Right lobe of liver (tissue), 6 donors: ENCODE data around the gene SFT2D1. TPM values are rescaled to one million over a fixed set of nuclear protein-coding genes. Genes with fewer than 3 reads are reported as not detected.
"Not testable (repeated sequence)": the region's sequence is repeated elsewhere in the genome, so short reads cannot be mapped to it uniquely, and the experiment has no call there.

Source experiments
- ATAC-seq, 4 donors: fragments of 200-7000 bp; cut with Tn5 transposase; one replicate each; pipeline ENCODE4 v1.9.1; 2020; ENCODE audit warnings: mild to moderate bottlenecking in 4 of 4, moderate library complexity in 4 of 4
- DNase-seq, 3 donors: peaks; one replicate each; pipeline ENCODE4 v3.0.0-alpha.2; 2020
- H3K27ac ChIP-seq, 3 donors: fragments of 200-600 bp; one replicate each; pipeline ENCODE4 v1.8.0; 2022
- H3K27me3 ChIP-seq, 2 donors: fragments of 200-600 bp; one replicate each; pipeline ENCODE4 v1.8.0; 2022
- H3K36me3 ChIP-seq, 4 donors: fragments of 200-600 bp; sonication (generic) in 1 of 4; one replicate each; pipeline versions ENCODE4 v1.5.1 to v1.8.0; 2017 to 2022; ENCODE audit warnings: control low read depth in 1 of 4
- H3K4me1 ChIP-seq, 4 donors: fragments of 200-600 bp; sonication (generic) in 1 of 4; one replicate each; pipeline versions ENCODE4 v1.5.1 to v1.8.0; 2017 to 2022; ENCODE audit warnings: control low read depth in 1 of 4
- H3K4me3 ChIP-seq, 3 donors: fragments of 200-600 bp; one replicate each; pipeline ENCODE4 v1.8.0; 2022
- H3K9me3 ChIP-seq, 4 donors: fragments of 200-600 bp; sonication (generic) in 1 of 4; one replicate each; pipeline versions ENCODE4 v1.5.1 to v1.8.0; 2017 to 2022; ENCODE audit warnings: control low read depth in 1 of 4
- POLR2A ChIP-seq: fragments of 450-650 bp; IDR thresholded peaks from one replicate; pipeline ENCODE4 v1.6.1; 2017; ENCODE audit warnings: antibody characterized with exemption, mild to moderate bottlenecking
- WGBS: methylation state at CpG from one replicate; pipeline ENCODE4 v1.1.6; 2018; ENCODE audit warnings: low coverage, low lambda C conversion rate; ENCODE audit not compliant: insufficient coverage; ENCODE audit errors: missing lambda C conversion rate; 5-methylcytosine and 5-hydroxymethylcytosine counted together
- intact Hi-C, 2 donors: fragments of 100-400 bp; cut with DNase I; formaldehyde crosslinking; loops; one replicate each; pipeline versions ENCODE4 v1.11.2 to v1.14.1; 2022
- total RNA-seq, 6 experiments: library from RNA; depleted of rRNA in 2 of 6; stranded (reverse); fragments of >200 nt in 2 of 6; fragmentation: NEBNext Ultra II Directional in 3 of 6; extraction: Animal tissue kit (Norgen Biotek cat#: 25700) in 3 of 6; gene quantifications; one replicate each; pipeline versions ENCODE4 v1.1.0 to v1.2.4, GENCODE V29; 2016 to 2023
- TF ChIP-seq, protein P1 (sequence below), 4 donors: fragments of 200-600 bp in 3 of 4; fragments of 450-650 bp in 1 of 4; IDR thresholded peaks; one replicate each; pipeline versions ENCODE4 v1.5.1 to v1.8.0; 2016 to 2022; ENCODE audit warnings: antibody characterized with exemption in 4 of 4, mild to moderate bottlenecking in 2 of 4
- donor health status: DM: no; HTN: yes; CAD: no.
- donor health status: DM: no; HTN: no; CAD: no.
- donor health status: DM: no; HTN: no; CAD: no.
- donor health status: DM: no; HTN: yes; CAD: no.
- donor health status: DM: no; HTN: yes; CAD: no.

SFT2D1 gene
- total RNA-seq, 6 experiments from 2014 or later: 6.7 to 14.0 (median 12.8) TPM

DNA sequence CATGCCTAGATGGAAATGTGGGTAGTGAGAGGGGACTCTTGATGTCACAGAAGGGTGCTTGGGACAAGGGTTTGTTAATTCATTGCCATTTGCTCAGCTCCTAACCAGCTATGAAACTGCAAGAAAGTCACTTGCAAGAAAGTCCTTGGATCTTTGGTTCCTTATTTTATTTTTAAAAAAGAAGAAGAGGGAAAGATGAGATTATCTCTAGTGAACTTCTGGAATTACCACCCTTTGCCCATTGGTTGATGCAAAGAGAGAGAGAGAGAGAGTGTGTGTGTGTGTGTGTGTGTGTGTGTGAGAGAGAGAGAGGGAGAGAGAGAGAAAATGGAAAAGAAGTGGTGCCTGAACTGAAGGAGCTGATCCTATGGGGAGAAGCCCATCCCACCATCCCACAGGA is 4.6 kb upstream of the SFT2D1 start:
- Histone ChIP-seq H3K4me3 (no peak overlapping the region), H3K4me1 (peaks cover 0 to 22% (median 5%) of the 10 kb centered on the region in 4 donors), H3K36me3 (no peaks in the 10 kb centered on the region), H3K27ac (no peak overlapping the region), H3K9me3 (no peaks in the 10 kb centered on the region), H3K27me3 (no peaks in the 10 kb centered on the region)
- ATAC-seq (no peak), DNase-seq (no peak)
- intact Hi-C loops: no loop called here
- TF ChIP-seq POLR2A: no peak
- TF ChIP-seq, protein P1, sequence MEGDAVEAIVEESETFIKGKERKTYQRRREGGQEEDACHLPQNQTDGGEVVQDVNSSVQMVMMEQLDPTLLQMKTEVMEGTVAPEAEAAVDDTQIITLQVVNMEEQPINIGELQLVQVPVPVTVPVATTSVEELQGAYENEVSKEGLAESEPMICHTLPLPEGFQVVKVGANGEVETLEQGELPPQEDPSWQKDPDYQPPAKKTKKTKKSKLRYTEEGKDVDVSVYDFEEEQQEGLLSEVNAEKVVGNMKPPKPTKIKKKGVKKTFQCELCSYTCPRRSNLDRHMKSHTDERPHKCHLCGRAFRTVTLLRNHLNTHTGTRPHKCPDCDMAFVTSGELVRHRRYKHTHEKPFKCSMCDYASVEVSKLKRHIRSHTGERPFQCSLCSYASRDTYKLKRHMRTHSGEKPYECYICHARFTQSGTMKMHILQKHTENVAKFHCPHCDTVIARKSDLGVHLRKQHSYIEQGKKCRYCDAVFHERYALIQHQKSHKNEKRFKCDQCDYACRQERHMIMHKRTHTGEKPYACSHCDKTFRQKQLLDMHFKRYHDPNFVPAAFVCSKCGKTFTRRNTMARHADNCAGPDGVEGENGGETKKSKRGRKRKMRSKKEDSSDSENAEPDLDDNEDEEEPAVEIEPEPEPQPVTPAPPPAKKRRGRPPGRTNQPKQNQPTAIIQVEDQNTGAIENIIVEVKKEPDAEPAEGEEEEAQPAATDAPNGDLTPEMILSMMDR (IDR thresholded peaks at IDR 0.05): no peak

DNA sequence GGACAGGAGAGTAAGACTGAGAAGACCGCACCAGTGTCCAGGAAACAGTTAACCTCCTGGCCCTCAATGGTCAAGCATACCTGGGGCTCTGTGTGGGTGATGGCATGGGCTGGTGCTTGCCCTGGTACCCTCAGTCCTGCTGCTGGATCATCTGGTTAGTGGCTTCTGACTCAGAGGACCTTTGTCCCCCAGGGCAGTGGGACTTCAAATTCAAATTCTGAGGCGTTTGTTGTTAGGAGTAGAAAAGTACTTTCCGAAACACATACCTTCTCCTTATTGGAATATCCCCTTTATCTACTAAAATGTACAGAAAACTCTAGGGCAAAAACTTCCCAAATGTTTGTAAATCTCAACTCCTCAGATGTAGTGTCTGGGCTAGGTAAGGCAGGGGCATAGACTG is 4.1 kb upstream of the SFT2D1 start:
- Histone ChIP-seq H3K4me3 (no peak overlapping the region), H3K4me1 (peaks cover 0 to 26% (median 4%) of the 10 kb centered on the region in 4 donors), H3K36me3 (no peaks in the 10 kb centered on the region), H3K27ac (no peak overlapping the region), H3K27me3 (no peaks in the 10 kb centered on the region), H3K9me3 (no peaks in the 10 kb centered on the region)
- no peak for DNase-seq
- WGBS: 38% methylated on average over 2 of the region's 3 CpGs
- TF ChIP-seq POLR2A: no peak
- TF ChIP-seq, protein P1 (IDR thresholded peaks at IDR 0.05): no peak
- ATAC-seq: no peak
- intact Hi-C loops: no loop called here

DNA sequence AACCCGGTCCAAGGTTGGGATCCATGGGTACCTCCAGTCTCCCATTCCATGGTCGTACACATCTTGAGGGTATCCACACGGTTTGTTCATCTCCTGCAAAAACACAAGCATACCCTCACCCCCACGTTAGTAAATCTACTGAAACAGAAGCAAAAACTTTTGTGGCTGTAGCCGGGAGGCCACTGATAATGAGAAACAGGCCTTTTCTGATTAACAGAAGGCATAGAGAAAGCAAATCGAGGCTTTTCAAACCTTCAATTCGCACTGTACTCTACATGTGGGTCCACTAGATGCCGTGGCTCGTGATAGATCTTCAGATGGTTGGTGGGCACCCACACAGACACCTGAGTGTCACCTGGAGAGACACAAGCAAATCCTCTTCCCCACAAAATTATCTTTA is 3.3 kb upstream of the SFT2D1 start:
- DNase-seq, ATAC-seq, H3K27me3 ChIP-seq, H3K4me3 ChIP-seq, H3K27ac ChIP-seq, H3K9me3 ChIP-seq, H3K36me3 ChIP-seq, intact Hi-C loops: not testable (repeated sequence)
- 86% methylated on average over 8 of the region's 9 CpGs for whole genome bisulfite sequencing
- peaks cover 0 to 28% (median 5%) of the 10 kb centered on the region in 4 donors for H3K4me1 ChIP-seq

DNA sequence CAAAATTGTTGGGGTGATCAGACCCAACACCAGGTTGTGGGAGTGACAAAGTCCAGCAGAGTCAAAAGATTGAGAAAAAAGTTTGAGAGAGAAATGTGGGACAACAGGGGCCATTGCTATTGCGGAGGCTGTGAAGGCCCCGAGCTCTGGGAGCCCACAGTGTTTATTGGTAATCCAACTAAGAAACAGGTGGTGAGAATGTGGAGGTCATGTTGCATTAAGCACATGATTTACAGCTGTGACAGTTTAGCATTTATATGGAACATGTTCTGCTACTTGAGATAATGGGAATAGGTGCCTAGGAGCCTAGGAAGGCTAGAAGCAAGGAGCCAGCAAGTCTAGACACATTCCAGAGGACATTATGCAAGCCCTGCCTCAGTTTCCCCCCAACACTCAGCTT is 2.6 kb upstream of the SFT2D1 start:
- H3K4me1 ChIP-seq: peaks cover 0 to 34% (median 8%) of the 10 kb centered on the region in 4 donors
- H3K27ac ChIP-seq, ATAC-seq, DNase-seq, H3K9me3 ChIP-seq, H3K4me3 ChIP-seq, H3K27me3 ChIP-seq, intact Hi-C loops, H3K36me3 ChIP-seq: not testable (repeated sequence)
- WGBS: 100% methylated on average over 2 of the region's 2 CpGs

DNA sequence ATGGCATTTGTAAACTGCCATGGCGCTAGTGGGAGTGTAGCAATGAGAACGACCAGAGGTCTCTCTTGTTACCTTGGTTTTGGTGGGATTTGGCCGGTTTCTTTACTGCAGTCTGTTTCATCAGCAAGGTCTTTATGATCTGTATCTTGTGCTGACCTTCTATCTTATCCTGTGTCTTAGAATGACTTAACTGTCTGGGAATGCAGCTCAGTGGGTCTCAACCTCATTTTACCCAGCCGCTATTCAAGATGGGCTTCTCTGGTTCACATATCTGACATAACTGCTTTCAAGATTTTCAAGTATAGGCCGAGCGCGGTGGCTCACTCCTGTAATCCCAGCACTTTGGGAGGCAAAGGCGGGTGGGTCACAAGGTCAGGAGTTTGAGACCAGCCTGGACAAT is 1.9 kb upstream of the SFT2D1 start:
- DNase-seq (no peak), ATAC-seq (no peak)
- Histone ChIP-seq H3K4me3 (no peak overlapping the region), H3K27ac (no peak overlapping the region), H3K4me1 (peaks cover 0 to 32% (median 8%) of the 10 kb centered on the region in 4 donors), H3K36me3 (no peaks in the 10 kb centered on the region), H3K27me3 (no peaks in the 10 kb centered on the region), H3K9me3 (no peaks in the 10 kb centered on the region)
- TF ChIP-seq, protein P1 (IDR thresholded peaks at IDR 0.05): no peak
- TF ChIP-seq POLR2A: no peak
- intact Hi-C loops: no loop called here
- 94% methylated on average over 8 of the region's 8 CpGs for WGBS

DNA sequence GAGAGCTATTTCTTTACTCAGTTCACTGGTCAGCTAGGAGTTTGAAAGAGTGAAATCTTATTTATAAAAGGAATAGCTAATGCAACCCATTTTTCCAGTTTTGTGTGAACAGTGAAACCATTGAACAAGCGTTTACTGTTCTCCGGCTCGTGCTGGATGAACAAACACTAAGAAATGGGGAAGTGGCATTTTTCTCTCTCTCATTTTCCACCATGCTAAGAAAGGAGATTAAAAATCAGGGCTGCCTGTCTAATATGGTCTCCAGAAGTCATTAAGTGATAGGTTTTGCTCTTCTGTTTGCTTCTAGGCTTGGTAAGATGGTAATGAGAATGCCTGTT is 774 bp upstream of the SFT2D1 start:
- ATAC-seq (peak in 2 of 4 donors; percentile 2 to 6), DNase-seq (no peak)
- Histone ChIP-seq H3K4me1 (peaks cover 0 to 25% (median 5%) of the 10 kb centered on the region in 4 donors), H3K9me3 (no peaks in the 10 kb centered on the region), H3K4me3 (peak overlapping the region; percentile 70 to 93 (median 81)), H3K27ac (peak overlapping the region; percentile 89 to 96 (median 95)), H3K36me3 (no peaks in the 10 kb centered on the region), H3K27me3 (no peaks in the 10 kb centered on the region)
- 3% methylated on average over 3 of the region's 3 CpGs for WGBS
- TF ChIP-seq, protein P1 (IDR thresholded peaks at IDR 0.05): no peak
- no peak for TF ChIP-seq POLR2A
- intact Hi-C loops: no loop called here
